Measurements from ENCODE around the gene PAQR8. TPM values are rescaled to one million over a fixed set of nuclear protein-coding genes. Genes with fewer than 3 reads are reported as not detected.

PAQR8 gene
- total RNA-seq, 1 experiment from 2014 or later = 3.0 TPM

GRCh38 chr6:52317841-52318581 is 43.9 kb upstream of the PAQR8 start:
- no peak for DNase-seq
- Histone ChIP-seq H2BK120ac (ENCODE audit: low read depth, low read length, poor library complexity, severe bottlenecking) (no peak overlapping the region), H4K5ac (ENCODE audit: insufficient read length, low read depth, low read length) (no peak overlapping the region), H3K23me2 (ENCODE audit: insufficient read length, low read depth, low read length, poor library complexity, severe bottlenecking) (no peaks in the 10 kb centered on the region), H2BK20ac (ENCODE audit: low read depth, low read length, poor library complexity, severe bottlenecking) (no peak overlapping the region), H4K91ac (ENCODE audit: insufficient read length, low read depth, low read length) (no peak overlapping the region), H3K4ac (ENCODE audit: low read depth, low read length) (no peak overlapping the region), H3K14ac (ENCODE audit: insufficient read depth, low read length) (no peak overlapping the region), H3K27me3 (ENCODE audit: insufficient read depth, low read length) (no peaks in the 10 kb centered on the region), H3K4me1 (ENCODE audit: insufficient read depth, low read length) (no peaks in the 10 kb centered on the region), H4K20me1 (ENCODE audit: control insufficient read depth, insufficient read depth, insufficient read length) (no peaks in the 10 kb centered on the region), H3K79me2 (ENCODE audit: insufficient read depth, low read length) (no peaks in the 10 kb centered on the region), H3K79me1 (ENCODE audit: insufficient read depth, low read depth, low read length, poor library complexity, severe bottlenecking) (no peaks in the 10 kb centered on the region), H3K4me2 (ENCODE audit: insufficient read depth, insufficient read length, low read length) (no peak overlapping the region), H3K56ac (ENCODE audit: insufficient read length, low read depth, low read length) (no peak overlapping the region), H3K23ac (ENCODE audit: insufficient read length, low read depth, low read length) (no peak overlapping the region), H3K18ac (ENCODE audit: insufficient read length, low read depth, low read length) (no peak overlapping the region), H3K27ac (ENCODE audit: insufficient read length, low read depth, low read length) (no peak overlapping the region), H2BK15ac (ENCODE audit: low read depth, low read length) (no peak overlapping the region), H3T11ph (ENCODE audit: low read length) (no peak overlapping the region), H2BK5ac (ENCODE audit: insufficient read length, low read length) (no peak overlapping the region), H2AFZ (ENCODE audit: low read length) (no peak overlapping the region), H3K9me3 (ENCODE audit: control insufficient read depth, low read depth, low read length) (no peaks in the 10 kb centered on the region), H2BK12ac (ENCODE audit: insufficient read length, low read depth, low read length) (no peak overlapping the region), H3K9ac (ENCODE audit: extremely low read depth, insufficient read length, low read length) (no peak overlapping the region), H4K8ac (replicated peaks; ENCODE audit: insufficient read length, low read depth, low read length) (no peak overlapping the region), H2AK5ac (ENCODE audit: insufficient read length, low read length) (no peak overlapping the region)
- TF ChIP-seq, protein P1, sequence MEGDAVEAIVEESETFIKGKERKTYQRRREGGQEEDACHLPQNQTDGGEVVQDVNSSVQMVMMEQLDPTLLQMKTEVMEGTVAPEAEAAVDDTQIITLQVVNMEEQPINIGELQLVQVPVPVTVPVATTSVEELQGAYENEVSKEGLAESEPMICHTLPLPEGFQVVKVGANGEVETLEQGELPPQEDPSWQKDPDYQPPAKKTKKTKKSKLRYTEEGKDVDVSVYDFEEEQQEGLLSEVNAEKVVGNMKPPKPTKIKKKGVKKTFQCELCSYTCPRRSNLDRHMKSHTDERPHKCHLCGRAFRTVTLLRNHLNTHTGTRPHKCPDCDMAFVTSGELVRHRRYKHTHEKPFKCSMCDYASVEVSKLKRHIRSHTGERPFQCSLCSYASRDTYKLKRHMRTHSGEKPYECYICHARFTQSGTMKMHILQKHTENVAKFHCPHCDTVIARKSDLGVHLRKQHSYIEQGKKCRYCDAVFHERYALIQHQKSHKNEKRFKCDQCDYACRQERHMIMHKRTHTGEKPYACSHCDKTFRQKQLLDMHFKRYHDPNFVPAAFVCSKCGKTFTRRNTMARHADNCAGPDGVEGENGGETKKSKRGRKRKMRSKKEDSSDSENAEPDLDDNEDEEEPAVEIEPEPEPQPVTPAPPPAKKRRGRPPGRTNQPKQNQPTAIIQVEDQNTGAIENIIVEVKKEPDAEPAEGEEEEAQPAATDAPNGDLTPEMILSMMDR (conservative IDR thresholded peaks at IDR 0.05) = no peak
- H3K9me3 Mint-ChIP-seq = no peaks in the 10 kb centered on the region
- H3K27me3 Mint-ChIP-seq (ENCODE audit: low read depth) = no peaks in the 10 kb centered on the region; the same call in 1 of the 2 replicates
- H3K4me1 Mint-ChIP-seq = 0 out of 4 replicates have a peak, but pooled peaks cover 0 to 3% of the 10 kb centered on the region in 2 experiments
- H3K27ac Mint-ChIP-seq = no peak overlapping the region
- H3K4me3 Mint-ChIP-seq = no peak overlapping the region
- WGBS (ENCODE audit: extremely low coverage, insufficient read length, low lambda C conversion rate) = no CpG with 5 or more reads among the region's 4 CpGs
- H3K36me3 Mint-ChIP-seq (ENCODE audit: insufficient read depth in 1 of 3, low read depth in 3 of 3) = no peaks in the 10 kb centered on the region

Data from H9 (cell line).